HG02970 (cell line): Measurements from ENCODE around the gene FGGY.
"Not testable (repeated sequence)": the region's sequence is repeated elsewhere in the genome, so short reads cannot be mapped to it uniquely, and the experiment has no call there.

Source experiments
- ATAC-seq: cut with Tn5 transposase; IDR thresholded peaks from one replicate; pipeline ENCODE4 v1.9.1; 2021; ENCODE audit warnings: mild to moderate bottlenecking, moderate library complexity, moderate number of reproducible peaks; ENCODE audit not compliant: unreplicated experiment, low FRiP score

The FGGY gene

GRCh38 chr1:59596432-59596831 is 299.5 kb downstream of the FGGY start:
- ATAC-seq = no peak

- ATAC-seq = no peak
Measured at GRCh38 chr1:59596956-59597355, 300.1 kb downstream of the FGGY start.

DNA sequence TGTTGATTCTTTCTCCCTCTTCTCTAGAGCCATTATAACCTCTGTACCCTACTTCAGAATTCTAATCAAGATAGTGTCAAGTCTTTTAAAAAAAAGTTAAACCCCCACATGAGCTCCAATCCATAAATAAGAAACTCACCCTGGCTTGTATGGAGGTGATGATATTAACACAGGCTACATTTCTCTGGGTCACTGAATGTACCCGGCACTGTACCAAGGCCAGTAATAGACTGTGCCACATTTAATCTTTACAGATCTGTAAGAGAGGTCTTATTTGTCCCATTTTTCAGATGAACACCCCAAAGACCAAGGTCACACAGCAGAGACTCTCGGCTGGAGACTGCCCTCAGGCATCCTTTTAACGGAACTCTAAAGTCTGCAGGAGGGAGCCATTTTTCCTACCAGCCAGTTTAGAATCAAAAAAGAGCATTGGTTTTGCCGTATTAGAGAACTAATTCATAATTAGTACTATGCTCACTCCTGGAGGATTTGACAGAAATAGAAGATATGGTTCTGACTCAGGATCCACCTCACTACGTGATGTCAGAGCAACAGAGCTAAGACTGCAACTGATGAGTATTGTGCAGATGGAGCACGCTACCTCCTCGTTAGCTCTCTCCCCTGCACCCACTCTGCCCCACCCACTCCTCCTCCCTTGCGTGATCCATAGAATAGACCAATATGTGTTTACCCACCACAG is 300.7 kb downstream of the FGGY start:
- no peak for ATAC-seq

- ATAC-seq = no peak
Measured at GRCh38 chr1:59598120-59598440, 301.2 kb downstream of the FGGY start.

DNA sequence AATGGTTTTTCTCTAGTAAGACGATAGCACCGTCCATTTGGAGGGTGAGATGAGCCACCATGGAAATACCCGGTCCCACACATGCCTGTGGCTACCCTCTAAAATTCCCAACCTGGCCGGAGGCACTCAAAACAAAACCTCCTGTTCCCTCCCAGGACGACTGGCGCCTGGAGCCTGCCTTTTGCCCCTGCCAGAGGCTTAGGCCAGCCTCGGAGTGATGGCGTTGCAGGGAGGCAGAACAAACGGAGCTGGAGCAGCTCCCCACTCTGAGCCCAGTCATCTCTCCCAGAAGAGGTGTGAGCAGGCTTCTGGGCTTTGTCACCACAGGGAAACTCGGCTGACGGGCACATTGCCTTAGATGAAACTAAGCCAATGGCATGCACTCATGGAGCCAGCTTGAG is 304.1 kb downstream of the FGGY start:
- no peak for ATAC-seq

- ATAC-seq = no peak
Measured at GRCh38 chr1:59601811-59602210, 304.9 kb downstream of the FGGY start.

DNA sequence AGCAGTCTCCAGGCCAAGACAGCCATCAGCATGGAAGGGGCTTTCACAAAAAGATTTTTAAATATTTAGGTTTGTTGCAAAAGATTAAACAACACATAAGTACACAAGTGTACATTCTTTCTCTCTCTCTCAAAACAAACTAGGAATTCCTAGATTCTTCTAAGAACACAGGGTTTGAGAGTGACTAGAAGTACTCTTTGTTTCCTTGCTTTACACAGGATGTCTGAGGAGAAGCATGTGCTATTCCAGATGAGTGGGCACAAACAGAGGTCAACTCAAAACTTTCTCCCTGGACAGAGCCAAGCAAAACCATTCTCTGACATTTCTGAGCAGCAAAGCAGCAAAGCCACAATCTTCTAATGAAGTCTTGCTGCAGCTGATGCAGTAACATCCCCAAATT is 307.3 kb downstream of the FGGY start:
- no peak for ATAC-seq

GRCh38 chr1:59605184-59605583 is 308.3 kb downstream of the FGGY start:
- ATAC-seq = no peak

GRCh38 chr1:59605761-59606160 is 308.9 kb downstream of the FGGY start:
- no peak for ATAC-seq

- no peak for ATAC-seq
Measured at GRCh38 chr1:59609245-59609644, 312.4 kb downstream of the FGGY start.

DNA sequence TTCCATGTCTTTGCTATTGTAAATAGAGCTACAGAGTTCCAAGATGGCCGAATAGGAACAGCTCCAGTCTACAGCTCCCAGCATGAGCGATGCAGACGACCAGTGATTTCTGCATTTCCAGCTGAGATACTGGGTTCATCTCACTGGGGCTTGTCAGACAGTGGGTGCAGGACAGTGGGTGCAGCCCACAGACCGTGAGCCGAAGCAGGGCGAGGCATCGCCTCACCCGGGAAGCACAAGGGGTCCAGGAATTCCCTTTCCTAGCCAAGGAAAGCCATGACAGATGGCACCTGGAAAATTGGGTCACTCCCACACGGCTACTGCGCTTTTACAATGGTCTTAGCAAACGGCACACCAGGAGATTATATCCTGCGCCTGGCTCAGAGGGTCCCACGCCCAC is 313.6 kb downstream of the FGGY start:
- ATAC-seq = not testable (repeated sequence)

DNA sequence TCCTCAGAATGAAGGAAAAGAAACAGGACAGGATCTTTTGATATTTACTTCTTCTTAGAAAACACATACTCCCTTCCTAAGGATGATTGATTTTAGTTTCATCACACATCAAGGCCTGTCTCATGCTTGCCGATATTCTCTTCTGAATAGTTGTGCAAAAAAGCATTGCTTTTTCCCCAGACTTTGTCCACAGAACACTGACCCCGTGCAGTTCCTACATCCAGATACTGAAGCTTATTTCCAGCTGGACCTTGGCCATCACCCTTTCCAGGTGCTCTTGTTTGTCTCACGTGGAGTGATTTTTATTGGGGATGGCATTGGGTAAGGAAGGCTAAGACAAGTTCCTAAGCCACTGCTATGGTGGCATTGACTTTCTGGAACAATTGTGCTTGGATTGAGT is 320.5 kb downstream of the FGGY start:
- ATAC-seq = no peak

DNA sequence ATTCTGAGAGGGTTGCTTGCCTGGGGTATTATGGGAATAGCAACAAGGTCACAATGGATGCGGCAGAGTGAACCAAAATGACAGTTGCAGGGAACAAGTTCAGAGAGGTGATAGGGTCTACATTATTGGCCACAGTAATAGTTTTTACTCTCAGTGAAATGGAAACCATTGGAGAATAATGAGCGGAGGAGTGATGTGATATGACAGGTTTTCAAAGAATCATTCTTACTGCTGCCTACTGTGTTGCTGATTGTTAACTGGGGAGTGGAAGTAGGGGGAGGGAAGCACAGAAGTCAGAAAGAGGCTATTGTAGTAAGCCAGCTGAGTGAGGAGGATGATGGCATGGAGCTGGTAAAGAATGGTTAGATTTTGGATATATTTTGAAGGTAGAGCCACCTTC is 322.7 kb downstream of the FGGY start:
- ATAC-seq = no peak

- no peak for ATAC-seq
Measured at GRCh38 chr1:59625384-59625783, 328.5 kb downstream of the FGGY start.

GRCh38 chr1:59631561-59632255 is 334.8 kb downstream of the FGGY start:
- no peak for ATAC-seq

DNA sequence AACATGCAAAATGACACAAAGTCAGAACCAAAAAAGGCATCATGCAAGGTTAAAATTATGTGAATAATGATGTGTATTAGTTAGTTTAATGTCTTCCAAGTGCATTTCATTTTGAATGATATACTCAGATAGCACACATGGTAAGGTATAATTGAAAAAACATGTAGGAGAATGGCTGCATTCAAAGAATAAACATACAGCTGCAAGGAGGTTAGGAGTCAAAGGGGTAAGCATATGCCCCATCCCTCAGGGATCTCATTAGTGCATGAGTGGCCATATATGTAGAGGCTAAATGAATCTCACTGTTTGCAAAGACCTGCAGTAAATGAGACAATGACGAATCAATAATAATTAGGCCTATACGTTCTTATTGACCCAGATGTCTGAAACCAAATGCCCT is 338.2 kb downstream of the FGGY start:
- no peak for ATAC-seq

- ATAC-seq = no peak
Measured at GRCh38 chr1:59638231-59638711, 341.4 kb downstream of the FGGY start.

- ATAC-seq = no peak
Measured at GRCh38 chr1:59639266-59639665, 342.4 kb downstream of the FGGY start.

DNA sequence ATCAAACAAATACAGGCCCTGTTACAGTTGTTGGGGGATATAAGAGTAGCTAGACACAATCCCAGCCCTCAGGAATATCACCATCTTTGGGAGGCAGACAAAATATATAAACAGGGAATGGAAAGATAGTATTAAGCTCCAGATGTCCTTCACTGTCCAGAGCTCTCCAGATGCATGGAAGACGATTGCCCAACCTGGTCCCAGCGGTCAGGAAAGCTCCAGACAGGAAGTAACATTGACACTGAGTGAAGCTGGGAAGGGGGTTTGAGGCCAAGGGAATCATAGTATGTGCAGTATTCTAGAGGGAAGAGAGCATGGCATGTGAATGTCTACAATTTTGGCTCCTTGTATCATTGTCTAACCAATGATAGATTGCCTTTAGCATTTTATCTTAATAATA is 344.0 kb downstream of the FGGY start:
- ATAC-seq = no peak

- ATAC-seq = no peak
Measured at GRCh38 chr1:59641836-59642235, 344.9 kb downstream of the FGGY start.

GRCh38 chr1:59643526-59643925 is 346.6 kb downstream of the FGGY start:
- ATAC-seq = no peak

DNA sequence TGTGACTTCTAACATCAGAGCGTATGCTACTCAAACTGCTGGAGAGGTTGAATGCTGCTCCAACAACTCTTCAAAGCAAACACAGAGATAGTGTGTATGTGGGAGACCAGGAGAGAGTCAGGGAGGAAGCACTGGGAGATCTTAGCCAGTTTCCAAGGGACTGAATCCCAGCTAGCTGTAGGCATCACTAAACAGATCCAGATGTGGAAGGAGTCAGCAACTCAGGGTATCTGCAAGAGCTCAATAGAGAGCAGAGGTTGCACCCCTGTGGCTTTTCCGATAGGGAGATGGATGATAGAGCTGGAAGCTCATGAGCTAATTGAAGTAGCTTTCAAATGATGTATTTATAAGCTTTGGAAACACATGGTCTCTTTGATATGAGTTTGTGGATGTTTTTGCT is 349.0 kb downstream of the FGGY start:
- no peak for ATAC-seq
